H1 (cell line): ENCODE data around the gene NEB. TPM values are rescaled to one million over a fixed set of nuclear protein-coding genes. Genes with fewer than 3 reads are reported as not detected.

ENCODE experiments used
- SRF ChIP-seq: IDR thresholded peaks from 2 replicates; pipeline ENCODE4 v1.6.1; 2011; ENCODE audit warnings: mild to moderate bottlenecking, low read depth, low read length, moderate library complexity
- TAF7 ChIP-seq: optimal IDR thresholded peaks from 2 replicates; pipeline ENCODE3; 2011; ENCODE audit warnings: low read depth, mild to moderate bottlenecking, inconsistent platforms, low read length, moderate library complexity, borderline replicate concordance
- TBP ChIP-seq: IDR thresholded peaks from 2 replicates; pipeline ENCODE4 v1.6.1; 2011; ENCODE audit warnings: low read depth, low read length, improper control_type of control experiment
- TCF12 ChIP-seq: IDR thresholded peaks from 2 replicates; pipeline ENCODE4 v1.6.1; 2011; ENCODE audit warnings: low read depth, mild to moderate bottlenecking, low read length
- polyA plus RNA-seq, 7 experiments: library from polyadenylated mRNA; depleted of rRNA in 3 of 7; stranded (reverse) in 5 of 7; unstranded in 2 of 7; fragments of >200 nt in 5 of 7; fragments of 200-250 nt in 2 of 7; gene quantifications; 1 replicate in 5 of 7; 2 replicates in 1 of 7; 4 replicates in 1 of 7; pipeline versions ENCODE4 v1.2.1 to v1.2.3, GENCODE V29; 2011 to 2013; ENCODE audit warnings: missing spikeins in 2 of 7, mixed read lengths in 2 of 7
- total RNA-seq: library from RNA; stranded (reverse); fragmentation: NEBNext Ultra II Directional; extraction: Animal tissue kit (Norgen Biotek cat#: 25700); gene quantifications from 2 replicates; pipeline ENCODE4 v1.2.1, GENCODE V29; 2021

The NEB gene
- total and polyA plus RNA-seq, 2 of the 8 experiments (the other 6 are each of a cell fraction or from before 2014, with no cell fraction given): 1.4 to 2.5 TPM

DNA sequence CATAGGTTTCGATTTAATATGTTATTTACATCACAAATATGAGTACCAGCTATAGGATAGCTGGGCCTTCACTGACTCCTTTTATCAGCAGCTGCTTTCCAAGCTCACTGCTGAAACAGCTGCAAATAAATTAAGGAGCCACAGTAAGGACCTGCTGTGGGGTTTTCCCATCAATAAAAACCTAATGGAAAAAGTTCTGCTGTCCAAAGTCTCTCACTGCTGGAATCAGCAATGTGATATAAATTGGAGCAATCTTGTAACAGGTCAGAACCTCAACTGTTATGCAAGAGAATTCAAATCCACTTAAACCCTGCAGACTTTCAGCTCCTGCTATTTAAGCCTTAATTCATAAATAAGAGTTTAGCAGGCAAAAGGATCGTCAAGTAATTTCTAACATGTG is 61.3 kb downstream of the NEB start (continued):
- no peak for TF ChIP-seq TBP
- no peak for TF ChIP-seq TCF12
- TF ChIP-seq TAF7: no peak
- TF ChIP-seq SRF: no peak
- TF ChIP-seq, all 59 proteins: peak for 0
